Stimulated activated CD4-positive, alpha-beta T cell treated with anti-CD3 and anti-CD28 coated beads, Interleukin-15, amount 100 ng/mL, for 48 hours (primary cell): ENCODE measurements around the gene TMEM178B.
"Not testable (repeated sequence)": the region's sequence is repeated elsewhere in the genome, so short reads cannot be mapped to it uniquely, and the experiment has no call there.

Source experiments
- DNase-seq, 2 donors: peaks; one replicate each; pipeline ENCODE4 v3.0.0-alpha.2; 2020; ENCODE audit warnings: low read depth in 2 of 2

Gene TMEM178B

DNA sequence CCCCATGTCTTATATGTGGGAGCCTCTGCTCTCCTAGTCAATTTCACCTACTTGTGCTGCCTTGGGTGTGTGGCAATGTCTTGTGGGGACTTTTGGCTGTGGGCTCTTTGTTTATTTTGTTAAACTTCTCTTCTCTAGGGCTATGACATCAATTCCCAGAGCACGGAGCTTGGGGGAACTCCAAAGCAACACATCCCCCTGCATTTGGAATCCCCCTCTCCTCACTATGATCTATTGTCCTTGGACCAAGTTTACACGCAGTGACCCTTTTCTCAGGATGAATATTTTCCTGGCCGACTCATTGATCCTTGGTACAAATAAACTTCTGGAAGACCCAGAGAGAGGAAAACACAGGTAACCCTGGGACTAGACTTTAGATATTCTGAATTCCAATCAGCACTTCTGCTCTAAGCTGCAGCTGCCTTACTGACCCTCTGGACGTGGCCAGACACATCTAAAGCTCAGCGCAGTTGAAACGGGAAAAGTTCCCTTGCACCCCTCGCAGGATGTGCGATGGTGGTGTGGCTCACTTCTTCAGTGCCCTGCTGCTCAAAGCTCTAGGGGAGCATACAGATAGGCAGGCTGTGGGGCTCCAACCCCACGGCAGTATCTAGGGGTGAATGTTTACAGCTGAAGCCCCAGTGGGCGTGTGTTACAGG, 110.8 kb downstream of the TMEM178B start:
- DNase-seq: no peak

DNA sequence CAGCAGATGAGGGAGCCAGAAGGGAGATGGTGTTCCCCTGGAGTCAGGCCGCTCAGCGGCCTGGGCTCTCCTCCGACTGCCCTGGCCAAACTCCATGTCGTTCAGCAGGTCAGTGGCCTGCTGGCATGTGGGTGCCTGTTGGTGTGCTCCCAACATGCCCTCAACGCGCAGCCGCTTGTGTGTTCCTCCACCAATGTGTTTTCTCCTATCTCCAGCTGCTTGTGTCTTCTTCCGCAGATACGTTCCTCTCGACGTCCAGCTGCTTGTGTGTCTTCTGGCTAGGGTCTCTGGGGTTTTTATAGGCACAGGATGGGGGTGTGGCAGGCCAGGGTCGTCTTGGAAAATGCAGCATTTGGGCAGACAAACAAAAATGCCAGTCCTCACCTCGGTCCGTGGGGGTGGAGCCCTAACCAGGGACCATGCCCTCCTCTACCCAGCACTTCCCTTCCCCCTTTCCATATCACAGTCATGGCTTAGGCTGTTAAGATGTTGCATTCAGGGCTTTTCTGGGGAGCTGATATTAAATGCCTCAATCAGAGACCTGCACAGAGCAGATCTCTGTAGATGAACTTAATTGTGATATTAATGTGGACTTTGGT, 111.6 kb downstream of the TMEM178B start:
- DNase-seq: no peak

DNA sequence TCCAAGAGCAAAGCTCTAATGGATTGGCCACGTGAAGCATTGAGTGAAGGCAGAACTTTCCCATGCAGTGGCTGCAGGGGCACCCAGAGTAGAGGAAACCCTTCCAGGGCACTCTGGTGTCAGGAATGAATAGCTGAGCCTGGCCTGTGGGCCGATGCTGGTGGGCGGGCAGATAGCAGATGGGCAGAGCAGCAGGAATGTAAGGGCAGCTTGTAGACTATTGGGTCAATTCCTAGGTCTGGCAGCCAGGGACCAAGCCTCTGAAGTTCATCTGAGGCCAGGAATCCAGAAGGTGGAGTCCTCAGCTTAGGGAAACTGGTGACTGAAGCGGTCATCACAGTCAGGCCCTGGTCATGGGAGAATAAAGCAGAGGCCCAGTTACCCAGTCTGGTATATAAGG, 115.4 kb downstream of the TMEM178B start:
- no peak for DNase-seq

DNA sequence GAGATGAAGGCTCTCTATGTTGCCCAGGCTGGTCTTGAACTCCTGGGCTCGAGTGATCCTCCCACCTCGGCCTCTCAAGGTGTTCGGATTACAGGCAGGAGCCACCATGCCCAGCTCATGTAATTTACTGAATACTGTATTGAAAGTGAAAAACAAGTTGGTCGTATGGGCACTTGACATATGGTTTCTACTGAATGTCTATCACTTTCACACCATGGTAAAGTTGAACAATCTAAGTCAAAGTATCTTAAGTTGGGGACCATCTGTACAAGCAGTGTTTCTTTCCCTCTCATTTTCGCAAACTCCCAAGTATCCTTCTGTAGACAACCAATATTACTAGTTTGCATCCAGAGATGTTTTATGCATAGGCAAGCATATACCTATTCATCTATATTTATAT, 116.6 kb downstream of the TMEM178B start:
- no peak for DNase-seq

DNA sequence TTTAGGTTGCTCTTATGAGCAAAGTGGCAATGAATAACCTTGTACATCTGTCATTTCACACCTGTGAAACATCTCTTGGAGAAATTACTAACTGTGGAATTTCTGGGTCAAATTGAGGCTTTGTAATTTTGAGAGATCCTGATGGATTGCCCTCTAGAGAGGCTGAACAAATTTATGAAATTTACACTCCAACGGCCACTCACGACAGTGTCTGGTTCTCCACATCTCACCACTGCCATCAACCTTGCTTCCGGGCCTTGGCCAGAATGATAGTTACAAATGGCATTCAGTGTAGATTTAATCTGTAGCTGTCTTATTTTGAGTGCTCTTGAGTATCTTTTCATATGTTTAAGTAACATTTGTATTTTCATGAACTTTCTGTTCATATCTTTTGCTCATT, 117.4 kb downstream of the TMEM178B start:
- no peak for DNase-seq

DNA sequence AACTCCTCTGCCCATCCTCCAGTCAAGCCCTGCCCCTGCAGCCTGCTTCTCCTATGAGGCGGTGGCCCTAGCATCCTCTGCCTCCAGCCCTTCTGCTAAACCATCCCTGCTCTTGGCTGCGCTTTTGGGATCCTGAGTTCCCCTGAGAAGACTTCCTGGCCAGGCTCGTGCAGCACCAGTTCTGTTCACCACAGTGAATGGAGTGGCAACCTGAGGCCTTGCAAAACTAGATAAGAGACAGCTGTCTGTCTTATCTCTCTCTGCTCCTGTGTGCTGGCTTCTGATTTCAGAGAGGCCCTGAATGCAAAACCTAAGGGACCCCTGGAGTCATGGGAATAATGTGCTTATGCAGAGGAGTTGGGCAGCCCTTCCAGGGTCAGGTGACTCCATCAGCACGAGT, 119.2 kb downstream of the TMEM178B start:
- DNase-seq: no peak

DNA sequence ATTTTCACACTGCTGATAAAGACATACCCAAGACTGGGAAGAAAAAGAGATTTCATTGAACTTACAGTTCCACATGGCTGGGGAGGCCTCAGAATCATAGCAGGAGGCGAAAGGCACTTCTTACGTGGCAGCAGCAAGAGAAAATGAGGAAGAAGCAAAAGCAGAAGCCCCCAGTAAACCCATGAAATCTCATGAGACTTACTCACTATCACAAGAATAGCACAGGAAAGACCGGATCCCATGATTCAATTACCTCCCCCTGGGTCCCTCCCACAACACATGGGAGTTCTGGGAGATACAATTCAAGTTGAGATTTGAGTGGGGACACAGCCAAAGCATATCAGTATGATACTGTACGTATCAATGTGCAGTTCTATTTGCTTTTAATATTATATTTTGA, 121.9 kb downstream of the TMEM178B start:
- DNase-seq: not testable (repeated sequence)

DNA sequence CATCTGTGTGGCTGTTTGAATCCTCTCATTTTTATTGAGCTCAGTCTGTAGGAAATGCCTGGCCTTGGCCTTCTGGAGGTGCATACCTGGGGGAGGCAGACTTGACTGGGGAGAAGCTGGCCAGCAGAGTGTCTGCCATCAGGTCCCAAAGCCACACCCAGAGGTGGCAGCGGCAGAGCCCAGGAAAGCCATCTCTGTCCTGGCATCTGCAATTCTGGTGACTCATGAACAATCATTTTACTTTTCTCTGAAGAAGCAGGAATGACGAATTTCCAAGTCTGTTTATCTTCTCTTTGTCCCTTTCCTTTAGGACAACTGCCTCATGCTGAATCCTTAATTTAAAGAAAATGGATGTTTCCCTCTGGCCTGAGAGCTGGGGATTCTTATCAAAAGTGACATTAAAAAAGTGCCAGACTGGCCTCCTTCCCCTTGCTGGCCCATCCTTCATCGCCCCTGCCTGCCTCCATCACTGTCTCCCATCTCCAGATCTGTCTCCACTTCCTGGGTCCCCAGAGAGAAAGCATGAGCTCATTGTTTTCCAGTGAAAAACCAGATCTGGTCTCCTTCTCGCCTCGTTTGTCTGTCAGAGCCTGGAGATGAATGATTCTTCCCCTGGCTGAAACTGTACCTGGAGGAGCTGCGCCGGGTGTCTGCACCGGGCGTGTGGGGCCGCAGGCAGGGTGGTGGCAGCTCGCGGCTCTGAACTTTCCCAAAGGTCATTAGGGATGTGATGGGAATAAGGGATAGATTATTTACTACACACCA, 124.5 kb downstream of the TMEM178B start:
- DNase-seq: no peak

DNA sequence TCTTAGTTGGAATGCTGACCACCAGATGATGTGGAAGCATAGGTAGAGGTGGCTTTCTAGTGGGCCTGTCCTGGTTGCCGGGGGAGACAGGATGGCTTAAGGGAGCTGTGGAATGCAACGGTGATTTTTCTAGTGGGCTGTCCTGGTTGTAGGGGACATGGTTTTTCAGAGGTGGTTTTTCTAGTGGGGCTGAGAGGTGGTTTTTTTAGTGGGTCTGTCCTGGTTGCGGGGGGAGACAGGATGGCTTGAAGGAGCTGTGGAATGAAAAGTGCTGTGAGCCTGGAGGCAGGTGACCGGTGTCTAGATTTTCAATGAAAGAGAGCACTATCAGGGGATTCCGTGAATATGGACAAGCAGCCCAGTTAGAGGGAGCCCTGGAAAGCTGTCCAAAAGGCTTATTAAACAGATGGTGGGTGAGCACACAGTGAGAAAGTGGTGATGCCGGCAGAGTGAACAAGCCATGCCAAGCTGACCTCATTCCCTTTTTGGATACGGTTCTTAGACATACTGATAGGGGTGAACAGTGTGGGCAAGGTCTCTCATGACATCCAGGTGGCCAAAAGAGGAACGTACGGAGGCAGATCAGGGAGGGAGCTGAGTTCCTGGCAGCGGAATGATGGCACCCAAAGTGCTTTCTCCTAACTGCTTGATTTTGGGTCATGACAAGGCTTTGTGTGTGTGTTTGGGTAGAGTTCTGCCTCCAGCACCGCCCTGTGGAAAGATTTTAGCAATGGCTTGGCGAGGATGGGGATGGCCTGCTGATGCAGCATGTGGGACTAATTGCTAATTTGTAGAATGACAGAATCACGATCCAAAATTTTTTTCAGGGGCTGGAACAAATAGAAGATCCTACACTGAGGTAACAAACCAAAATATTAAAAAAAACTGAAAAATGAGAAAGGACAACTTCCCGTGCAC, 126.6 kb downstream of the TMEM178B start:
- DNase-seq: no peak

DNA sequence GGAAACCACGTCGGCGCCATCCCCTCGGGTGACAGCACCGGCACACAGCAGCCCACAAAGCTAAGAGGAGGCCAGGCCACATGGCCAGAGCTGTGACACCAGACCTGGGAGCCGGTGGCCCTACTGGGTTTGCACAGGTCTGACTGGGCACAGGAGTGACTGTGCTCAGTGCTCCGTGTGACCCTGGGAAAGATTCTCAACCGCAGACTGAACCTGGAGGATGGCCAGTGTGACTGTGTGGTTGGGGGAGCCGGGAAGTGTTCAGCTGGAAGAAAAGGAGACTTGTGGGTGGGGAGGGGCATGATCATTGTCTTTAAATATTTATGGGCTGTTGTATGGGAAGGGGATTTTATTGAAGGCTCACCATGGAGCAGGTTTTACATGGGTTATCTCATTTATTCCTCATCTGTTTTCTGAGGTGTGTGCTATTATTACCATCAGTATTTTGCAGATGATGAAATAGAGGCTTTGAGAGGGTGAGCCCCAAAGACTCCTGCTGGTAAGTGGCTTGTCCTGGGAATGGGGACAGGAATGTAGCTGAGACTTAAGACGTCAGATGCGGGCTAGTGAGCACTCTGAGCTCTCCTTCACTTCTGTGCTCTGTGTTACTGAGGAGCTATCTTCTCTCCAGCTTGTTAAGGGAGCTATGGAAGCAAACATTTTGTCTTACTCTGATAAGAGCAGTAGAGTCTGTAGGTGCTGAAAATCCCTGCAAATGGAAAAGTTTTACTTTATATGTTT, 127.5 kb downstream of the TMEM178B start:
- DNase-seq: no peak

DNA sequence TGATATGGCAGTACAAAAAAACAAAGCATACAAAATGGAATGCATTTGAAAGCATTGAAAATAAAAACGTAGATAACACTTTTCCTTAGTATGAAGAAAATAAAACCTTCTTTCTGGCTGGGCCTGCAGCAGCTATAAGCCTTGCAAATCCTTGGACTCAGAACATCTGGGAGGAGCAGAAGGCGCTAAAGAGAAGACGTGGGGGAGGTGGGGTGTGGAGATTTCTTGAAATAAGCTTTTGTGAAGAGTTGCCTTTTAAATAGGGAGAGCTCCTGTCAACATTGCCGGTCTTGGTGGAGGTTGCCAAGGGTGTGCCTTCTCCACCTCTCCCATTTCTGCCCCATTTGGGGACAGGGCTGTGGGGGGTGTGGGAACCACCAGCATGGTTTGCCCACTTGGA, 128.7 kb downstream of the TMEM178B start:
- DNase-seq: no peak

DNA sequence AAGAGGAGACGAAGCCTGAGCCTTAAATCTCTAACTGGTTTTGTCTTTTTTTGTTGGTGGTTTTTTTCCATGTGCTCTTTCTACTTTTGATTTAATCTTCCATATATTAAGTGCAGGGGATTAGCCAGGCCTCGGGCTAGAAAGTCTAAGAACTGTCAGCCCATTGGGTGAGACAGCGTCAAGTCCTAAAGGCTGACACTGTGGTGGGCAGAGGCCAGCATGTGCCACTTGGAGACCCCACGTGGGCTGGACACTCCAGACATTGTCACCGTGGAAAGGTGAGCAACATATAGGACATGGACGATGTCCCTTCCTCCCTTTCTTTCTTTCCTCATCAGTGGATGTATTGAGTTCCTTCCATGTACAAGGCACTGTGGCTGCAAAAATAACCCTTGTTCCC, 129.3 kb downstream of the TMEM178B start:
- DNase-seq: no peak

DNA sequence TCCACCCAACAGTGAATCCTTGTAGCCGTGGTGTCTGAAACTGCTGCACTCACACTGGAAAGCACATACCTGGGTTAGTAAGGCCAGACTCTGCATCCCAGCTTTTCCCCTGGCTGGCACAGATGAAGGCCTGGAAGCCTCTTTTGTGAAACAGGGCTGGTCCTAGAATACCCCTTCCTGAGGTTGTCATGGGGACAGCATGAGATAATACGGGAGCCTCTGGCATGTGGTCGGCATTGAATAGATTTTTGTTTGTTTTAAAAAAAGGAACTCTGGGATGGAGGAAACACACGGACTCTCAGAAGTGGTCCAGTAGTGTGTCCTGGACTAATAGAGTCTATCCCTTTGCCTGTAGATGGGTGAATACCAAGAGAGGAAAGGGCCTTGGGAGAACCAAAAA, 129.7 kb downstream of the TMEM178B start:
- DNase-seq: no peak

DNA sequence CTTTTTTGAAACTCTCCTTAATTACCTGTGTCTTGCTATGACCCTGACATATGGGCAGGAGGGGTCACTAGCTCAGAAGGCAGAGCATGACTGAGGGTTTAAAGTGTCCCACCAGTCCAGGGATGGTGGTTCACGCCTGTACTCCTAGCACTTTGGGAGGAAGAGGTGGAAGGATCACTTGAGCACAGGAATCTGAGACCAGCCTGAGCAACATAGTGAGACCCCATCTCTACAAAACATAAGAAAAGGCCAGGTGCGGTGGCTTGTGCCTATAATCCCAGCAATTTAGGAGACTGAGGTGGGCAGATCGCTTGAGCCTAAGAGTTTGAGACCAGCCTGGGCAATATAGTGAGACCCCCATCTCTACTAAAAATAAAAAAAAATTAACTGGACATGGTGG, 133.8 kb downstream of the TMEM178B start:
- DNase-seq: no peak

DNA sequence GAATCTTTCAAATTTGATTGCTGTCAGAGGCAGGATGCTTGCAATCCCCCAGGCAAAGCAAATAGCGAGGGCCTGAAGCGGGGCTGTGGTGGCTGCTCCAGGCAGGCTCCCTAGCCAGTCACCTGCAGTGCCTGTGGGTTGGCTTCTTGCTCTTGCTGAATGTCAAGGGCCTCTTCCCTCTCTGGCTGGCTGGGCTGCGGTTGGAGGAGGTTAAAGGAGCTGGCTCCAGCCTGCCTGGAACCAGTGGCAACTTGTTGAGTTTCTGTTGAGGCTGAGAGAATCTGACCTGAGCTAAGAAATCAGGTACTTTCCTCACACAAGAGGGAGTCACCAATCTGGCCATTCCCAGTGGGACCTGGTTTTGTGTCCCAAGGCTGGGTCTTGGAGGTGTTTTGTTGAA, 134.7 kb downstream of the TMEM178B start:
- no peak for DNase-seq

DNA sequence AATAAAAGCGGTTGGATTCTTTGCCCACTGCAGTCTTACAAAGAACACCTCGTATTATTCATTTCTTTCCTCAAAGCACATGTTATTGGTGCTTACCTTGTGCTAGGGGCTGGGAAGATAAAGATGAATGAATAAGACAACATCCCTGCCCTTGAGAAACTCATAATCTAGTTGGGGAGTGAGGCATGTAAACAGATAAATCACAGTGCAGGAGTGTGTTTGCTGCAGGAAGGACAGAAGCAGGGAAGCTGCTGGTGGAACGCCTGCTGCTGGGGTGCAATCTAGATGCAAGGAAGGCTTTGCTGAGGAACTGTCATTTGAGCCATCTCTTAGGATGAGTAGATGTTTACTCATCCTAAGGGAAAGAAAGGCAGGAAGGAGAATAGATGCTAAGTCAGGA, 135.6 kb downstream of the TMEM178B start:
- no peak for DNase-seq

DNA sequence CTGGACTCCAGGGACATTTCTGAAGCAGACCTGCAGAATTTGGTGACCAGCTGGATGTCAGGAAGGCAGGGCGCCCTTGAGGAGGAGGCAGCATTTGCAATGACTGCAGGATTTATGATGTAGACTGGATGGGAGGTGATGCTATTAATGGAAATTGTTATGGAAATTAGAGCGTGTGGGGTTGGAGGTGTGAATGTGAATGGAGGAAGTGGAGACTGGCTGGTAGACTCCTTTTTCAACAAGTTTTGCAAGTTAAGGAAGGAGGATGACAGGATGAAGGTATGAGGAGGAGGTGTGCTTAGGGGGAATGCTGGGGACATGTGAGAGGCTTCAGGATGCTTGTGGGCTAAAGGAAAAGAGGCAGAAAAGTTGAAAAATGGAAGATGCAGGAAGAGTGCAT, 137.0 kb downstream of the TMEM178B start:
- DNase-seq: no peak

DNA sequence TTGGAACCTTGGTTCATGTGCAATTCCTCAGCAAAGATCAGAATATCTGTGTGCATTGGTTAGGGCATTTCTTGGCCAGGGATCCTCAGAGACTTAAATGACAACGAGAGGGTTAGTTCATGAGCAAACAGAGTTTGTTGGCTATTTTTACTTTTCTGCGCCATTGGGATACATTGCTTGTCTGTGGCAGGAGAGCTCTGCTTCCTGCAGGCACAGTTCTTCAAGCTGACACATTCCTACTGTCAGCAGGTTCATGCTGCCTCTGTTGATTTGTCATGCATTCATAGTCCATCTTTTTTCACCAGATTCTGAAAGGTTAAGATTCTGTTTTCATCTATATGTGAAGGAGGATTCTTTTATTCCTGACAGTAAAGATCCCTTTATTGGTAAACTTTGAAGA, 139.4 kb downstream of the TMEM178B start:
- no peak for DNase-seq

DNA sequence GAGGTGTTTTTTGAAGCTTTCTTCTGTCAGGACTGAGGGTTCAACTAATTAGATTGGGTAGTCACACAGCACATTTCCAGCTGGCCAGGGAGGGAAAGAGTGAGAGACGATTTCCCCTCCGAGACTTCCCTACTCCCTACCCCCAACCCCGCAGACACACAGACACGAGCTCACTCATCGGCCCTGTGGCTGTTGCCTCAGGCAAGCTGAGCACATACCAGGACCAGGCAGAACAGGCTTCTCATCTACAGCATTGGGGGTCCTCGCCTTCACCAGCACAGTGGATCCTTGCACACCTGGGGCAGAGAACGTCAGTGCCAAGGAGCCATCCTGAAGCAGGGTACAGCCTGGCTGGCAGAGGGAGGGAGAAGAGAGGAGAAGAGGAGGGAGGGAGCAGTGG, 144.1 kb downstream of the TMEM178B start:
- DNase-seq: no peak

DNA sequence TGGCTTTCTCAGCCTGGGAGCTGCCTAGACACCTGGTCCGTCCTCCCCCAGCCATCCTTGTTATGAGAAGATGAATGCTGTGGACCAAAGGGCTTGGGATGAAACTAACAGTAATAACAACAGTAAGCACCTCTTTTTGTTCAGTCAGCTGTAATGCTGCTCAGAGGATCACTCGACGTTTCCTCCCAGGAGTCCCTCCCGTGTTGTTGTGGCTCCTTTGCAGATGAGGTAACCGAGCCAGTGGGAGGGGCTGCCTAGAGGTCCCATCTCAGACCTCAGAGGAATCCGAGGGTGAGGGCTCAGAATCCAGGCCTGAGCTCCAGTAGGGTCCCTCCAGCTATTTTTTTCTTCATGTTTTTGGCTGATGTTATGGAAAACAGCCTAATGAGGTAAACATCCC, 145.1 kb downstream of the TMEM178B start:
- DNase-seq: no peak

DNA sequence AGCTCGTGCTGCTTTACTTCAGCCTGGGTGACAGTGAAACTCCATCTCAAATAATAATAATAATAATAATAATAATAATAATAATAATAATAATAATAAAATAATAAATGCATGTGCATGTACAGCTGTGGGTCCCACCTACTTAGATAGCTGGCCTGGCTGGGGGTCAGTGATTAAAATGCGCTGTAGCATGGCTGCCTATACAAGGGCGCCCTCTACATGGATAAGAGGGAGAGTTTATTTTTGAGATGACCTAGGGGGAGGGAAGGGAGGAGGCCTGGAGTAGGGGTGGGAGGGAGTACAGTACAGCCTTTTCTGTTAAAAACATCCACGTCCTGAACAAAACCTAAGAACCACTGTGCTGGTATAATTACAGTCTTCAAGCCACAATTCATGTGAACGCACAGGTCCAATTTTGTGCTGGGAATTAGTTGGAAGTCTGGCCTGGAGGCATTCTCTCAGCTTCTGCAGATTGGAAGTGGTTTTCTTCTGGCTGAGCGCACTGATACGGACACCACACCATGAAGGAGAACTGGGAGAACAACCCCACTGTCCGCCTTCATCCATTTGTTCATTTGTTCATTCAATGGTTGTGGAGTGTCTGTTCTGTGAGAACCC, 146.5 kb downstream of the TMEM178B start:
- DNase-seq: no peak
